GM23338 (cell line): ENCODE data around the gene MRRF. TPM values are rescaled to one million over a fixed set of nuclear protein-coding genes. Genes with fewer than 3 reads are reported as not detected.

Experiments used
- ATAC-seq: fragments of 200-7000 bp; cut with Tn5 transposase; 3 replicates; pipeline ENCODE4 v1.9.1; 2020
- DNase-seq: peaks from one replicate; pipeline ENCODE4 v3.0.0-alpha.2; 2015; ENCODE audit warnings: low spot score
- H2AFZ ChIP-seq: fragments of 200-600 bp; sonication (generic); 2 replicates; pipeline ENCODE4 v1.8.0; 2016; ENCODE audit warnings: antibody characterized with exemption, mild to moderate bottlenecking, moderate library complexity
- H3F3A ChIP-seq: fragments of 200-600 bp; sonication (generic); replicated peaks from 2 replicates; pipeline ENCODE4 v1.8.0; 2017; ENCODE audit warnings: antibody characterized with exemption, mixed run types, low read depth
- H3K27ac ChIP-seq: fragments of 200-600 bp; sonication (generic); 2 replicates; pipeline ENCODE4 v1.6.1; 2016; ENCODE audit warnings: low read depth
- H3K27me3 ChIP-seq: fragments of 200-600 bp; sonication (generic); 2 replicates; pipeline ENCODE4 v1.8.0; 2016; ENCODE audit warnings: mild to moderate bottlenecking, mixed run types, moderate library complexity; ENCODE audit not compliant: insufficient read depth
- H3K36me3 ChIP-seq: fragments of 200-600 bp; sonication (generic); 2 replicates; pipeline ENCODE4 v1.8.0; 2016; ENCODE audit warnings: mild to moderate bottlenecking; ENCODE audit not compliant: insufficient read depth
- H3K4me1 ChIP-seq: fragments of 200-600 bp; sonication (generic); 2 replicates; pipeline ENCODE4 v1.8.0; 2016; ENCODE audit warnings: mild to moderate bottlenecking, moderate library complexity; ENCODE audit not compliant: insufficient read depth
- H3K4me2 ChIP-seq: fragments of 200-600 bp; sonication (generic); 2 replicates; pipeline ENCODE4 v1.7.1; 2017; ENCODE audit warnings: mixed run types
- H3K4me3 ChIP-seq: fragments of 200-600 bp; sonication (generic); 2 replicates; pipeline ENCODE4 v1.6.1; 2016; ENCODE audit warnings: mixed run types
- H3K79me2 ChIP-seq: fragments of 200-600 bp; sonication (generic); replicated peaks from 2 replicates; pipeline ENCODE4 v1.8.0; 2017; ENCODE audit warnings: mild to moderate bottlenecking; ENCODE audit not compliant: insufficient read depth
- H3K9me2 ChIP-seq: fragments of 200-600 bp; sonication (generic); 2 replicates; pipeline ENCODE4 v1.8.0; 2017; ENCODE audit not compliant: insufficient read depth
- H4K20me1 ChIP-seq: fragments of 200-600 bp; sonication (generic); replicated peaks from 2 replicates; pipeline ENCODE4 v1.8.0; 2017; ENCODE audit warnings: mild to moderate bottlenecking; ENCODE audit not compliant: insufficient read depth
- H3K27ac Mint-ChIP-seq: 2 replicates; pipeline ENCODE4 v1.8.0; 2020; ENCODE audit warnings: inconsistent platforms, mild to moderate bottlenecking, moderate library complexity, mixed read lengths
- H3K27me3 Mint-ChIP-seq: 3 replicates; pipeline ENCODE4 v1.8.0; 2022; ENCODE audit warnings: low read depth, mild to moderate bottlenecking, moderate library complexity, mixed read lengths, inconsistent platforms; ENCODE audit not compliant: insufficient read depth, poor library complexity
- H3K36me3 Mint-ChIP-seq: 3 replicates; pipeline ENCODE4 v1.8.0; 2021; ENCODE audit warnings: low read depth, mild to moderate bottlenecking, inconsistent platforms, moderate library complexity, mixed read lengths
- H3K4me1 Mint-ChIP-seq: 3 replicates; pipeline ENCODE4 v1.8.0; 2020; ENCODE audit warnings: mild to moderate bottlenecking, inconsistent platforms, mixed read lengths
- H3K4me3 Mint-ChIP-seq: 3 replicates; pipeline ENCODE4 v1.8.0; 2021; ENCODE audit warnings: moderate library complexity, mild to moderate bottlenecking, inconsistent platforms, mixed read lengths
- H3K9me3 Mint-ChIP-seq: 3 replicates; pipeline ENCODE4 v1.8.0; 2020; ENCODE audit warnings: moderate library complexity, mild to moderate bottlenecking, inconsistent platforms, mixed read lengths
- CTCF ChIP-seq, 2 experiments: fragments of 200-600 bp in 1 of 2; sonication (generic) in 1 of 2; conservative IDR thresholded peaks; 2 replicates each; pipeline versions ENCODE4 v1.5.1 to v1.6.1; 2016 to 2017; ENCODE audit warnings: antibody characterized with exemption in 2 of 2, low read depth in 2 of 2, mild to moderate bottlenecking in 2 of 2, moderate library complexity in 1 of 2
- ETS1 ChIP-seq: IDR thresholded peaks from 2 replicates; pipeline ENCODE4 v1.6.1; 2016; ENCODE audit warnings: antibody characterized with exemption
- EZH2 ChIP-seq: fragments of 200-600 bp; sonication (generic); IDR thresholded peaks from one replicate; pipeline ENCODE4 v1.8.0; 2017; ENCODE audit warnings: antibody characterized with exemption, mild to moderate bottlenecking, low read depth; ENCODE audit not compliant: unreplicated experiment
- EZH2phosphoT487 ChIP-seq: fragments of 200-600 bp; sonication (generic); IDR thresholded peaks from one replicate; pipeline ENCODE4 v1.8.1; 2018; ENCODE audit warnings: antibody characterized with exemption; ENCODE audit not compliant: unreplicated experiment
- POLR2AphosphoS5 ChIP-seq: IDR thresholded peaks from 2 replicates; pipeline ENCODE4 v1.6.1; 2016; ENCODE audit warnings: antibody characterized with exemption, low read depth
- REST ChIP-seq: IDR thresholded peaks from one replicate; pipeline ENCODE4 v1.6.1; 2018; ENCODE audit warnings: antibody characterized with exemption; ENCODE audit not compliant: unreplicated experiment
- STAT1 ChIP-seq: IDR thresholded peaks from one replicate; pipeline ENCODE4 v1.6.1; 2016; ENCODE audit warnings: antibody characterized with exemption; ENCODE audit not compliant: unreplicated experiment
- ZNF114 ChIP-seq: fragments of 250-450 bp; sonication (Bioruptor Pico); IDR thresholded peaks from 2 replicates; pipeline ENCODE4 v1.5.0; 2020; ENCODE audit warnings: mild to moderate bottlenecking, moderate library complexity
- ZNF331 ChIP-seq: fragments of 250-450 bp; sonication (Bioruptor Pico); IDR thresholded peaks from 2 replicates; pipeline ENCODE4 v1.5.0; 2020; ENCODE audit warnings: low read depth, mild to moderate bottlenecking, moderate library complexity
- ZNF462 ChIP-seq: fragments of 250-450 bp; sonication (Bioruptor Pico); IDR thresholded peaks from 2 replicates; pipeline ENCODE4 v1.5.0; 2020; ENCODE audit warnings: mild to moderate bottlenecking, moderate library complexity
- polyA plus RNA-seq: library from polyadenylated mRNA; unstranded; fragments of >200 nt; fragmentation: Nextera tagmentation; extraction: Ambion mirVana; gene quantifications from 2 replicates; pipeline ENCODE4 v1.2.1, GENCODE V29; 2016
- total RNA-seq: library from RNA; depleted of rRNA; stranded (reverse); fragments of >200 nt; shearing (Covaris generic); gene quantifications from 2 replicates; pipeline ENCODE4 v1.2.3, GENCODE V29; 2014

The MRRF gene
- total and polyA plus RNA-seq, 2 experiments from 2014 or later, result 27.8 to 32.7 TPM

GRCh38 chr9:122364117-122364782, 99.6 kb downstream of the MRRF start (continued):
- no peak for TF ChIP-seq EZH2
- no peak for TF ChIP-seq ZNF114
- no peak for TF ChIP-seq ZNF462
- TF ChIP-seq STAT1, result no peak

GRCh38 chr9:122364783-122365150, 100.1 kb downstream of the MRRF start:
- Histone ChIP-seq H3K4me3 (no peak overlapping the region), H3K36me3 (no peaks in the 10 kb centered on the region), H4K20me1 (no peaks in the 10 kb centered on the region), H2AFZ (no peak overlapping the region), H3K4me1 (no peaks in the 10 kb centered on the region), H3K27ac (no peak overlapping the region), H3K27me3 (peaks cover 10% of the 10 kb centered on the region), H3K9me2 (no peaks in the 10 kb centered on the region), H3F3A (no peaks in the 10 kb centered on the region), H3K79me2 (no peaks in the 10 kb centered on the region), H3K4me2 (no peak overlapping the region)
- DNase-seq (no peak), ATAC-seq (no peak)
- Mint-ChIP-seq H3K27me3 (peaks cover 13% of the 10 kb centered on the region), H3K4me3 (no peak overlapping the region), H3K36me3 (no peaks in the 10 kb centered on the region), H3K27ac (no peak overlapping the region), H3K9me3 (no peaks in the 10 kb centered on the region), H3K4me1 (no peaks in the 10 kb centered on the region)
- TF ChIP-seq POLR2AphosphoS5 (no peak), ZNF331 (no peak), REST (no peak), EZH2phosphoT487 (no peak), ETS1 (no peak), EZH2 (no peak), CTCF (conservative IDR thresholded peaks at IDR 0.05; ENCODE audit: low read depth in 2 of 2) (no peak)
